SU-DHL-6 (cell line): ENCODE measurements around the gene IL24.

ENCODE experiments used
- EZH2phosphoT487 ChIP-seq: fragments of 200-600 bp; sonication (generic), shearing (Covaris generic); conservative IDR thresholded peaks from 2 replicates; pipeline ENCODE4 v1.6.1; 2018; ENCODE audit warnings: mild to moderate bottlenecking, antibody characterized with exemption, low read length, moderate library complexity, mixed read lengths
- TF ChIP-seq, protein P1 (sequence below): fragments of 200-600 bp; sonication (generic); IDR thresholded peaks from one replicate; pipeline ENCODE4 v1.5.1; 2017; ENCODE audit warnings: antibody characterized with exemption, mild to moderate bottlenecking, low read length, moderate library complexity; ENCODE audit not compliant: insufficient read depth, poor library complexity, severe bottlenecking

DNA sequence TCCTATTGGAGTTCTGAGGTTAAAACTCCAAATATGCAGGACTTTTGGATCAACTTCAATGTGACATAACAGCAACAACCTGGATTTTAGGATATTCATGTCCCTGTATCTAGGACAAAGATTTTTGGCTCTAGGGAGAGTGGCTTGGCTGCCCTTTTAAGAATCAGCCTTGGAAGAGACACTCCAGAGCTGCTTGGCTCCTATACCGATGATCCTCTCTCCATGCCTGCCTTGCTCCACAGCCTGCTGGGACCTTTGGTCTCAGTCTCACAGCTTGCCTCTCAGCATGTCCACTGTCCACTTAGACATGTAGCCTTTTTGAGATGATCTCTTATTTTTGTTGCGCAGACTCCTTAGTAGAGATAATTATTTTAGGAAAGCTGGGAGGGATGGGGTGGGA is 29.0 kb downstream of the IL24 start:
- TF ChIP-seq, protein P1, sequence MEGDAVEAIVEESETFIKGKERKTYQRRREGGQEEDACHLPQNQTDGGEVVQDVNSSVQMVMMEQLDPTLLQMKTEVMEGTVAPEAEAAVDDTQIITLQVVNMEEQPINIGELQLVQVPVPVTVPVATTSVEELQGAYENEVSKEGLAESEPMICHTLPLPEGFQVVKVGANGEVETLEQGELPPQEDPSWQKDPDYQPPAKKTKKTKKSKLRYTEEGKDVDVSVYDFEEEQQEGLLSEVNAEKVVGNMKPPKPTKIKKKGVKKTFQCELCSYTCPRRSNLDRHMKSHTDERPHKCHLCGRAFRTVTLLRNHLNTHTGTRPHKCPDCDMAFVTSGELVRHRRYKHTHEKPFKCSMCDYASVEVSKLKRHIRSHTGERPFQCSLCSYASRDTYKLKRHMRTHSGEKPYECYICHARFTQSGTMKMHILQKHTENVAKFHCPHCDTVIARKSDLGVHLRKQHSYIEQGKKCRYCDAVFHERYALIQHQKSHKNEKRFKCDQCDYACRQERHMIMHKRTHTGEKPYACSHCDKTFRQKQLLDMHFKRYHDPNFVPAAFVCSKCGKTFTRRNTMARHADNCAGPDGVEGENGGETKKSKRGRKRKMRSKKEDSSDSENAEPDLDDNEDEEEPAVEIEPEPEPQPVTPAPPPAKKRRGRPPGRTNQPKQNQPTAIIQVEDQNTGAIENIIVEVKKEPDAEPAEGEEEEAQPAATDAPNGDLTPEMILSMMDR = no peak
- no peak for TF ChIP-seq EZH2phosphoT487
